H1 (cell line): ENCODE measurements around the gene SLC24A3. TPM values are rescaled to one million over a fixed set of nuclear protein-coding genes. Genes with fewer than 3 reads are reported as not detected.

Experiments used
- polyA plus RNA-seq, 7 experiments: library from polyadenylated mRNA; depleted of rRNA in 3 of 7; stranded (reverse) in 5 of 7; unstranded in 2 of 7; fragments of >200 nt in 5 of 7; fragments of 200-250 nt in 2 of 7; gene quantifications; 1 replicate in 5 of 7; 2 replicates in 1 of 7; 4 replicates in 1 of 7; pipeline versions ENCODE4 v1.2.1 to v1.2.3, GENCODE V29; 2011 to 2013; ENCODE audit warnings: missing spikeins in 2 of 7, mixed read lengths in 2 of 7
- total RNA-seq: library from RNA; stranded (reverse); fragmentation: NEBNext Ultra II Directional; extraction: Animal tissue kit (Norgen Biotek cat#: 25700); gene quantifications from 2 replicates; pipeline ENCODE4 v1.2.1, GENCODE V29; 2021
- TF ChIP-seq, protein P1 (sequence below): fragments of 300-600 bp; sonication (generic); IDR thresholded peaks from 2 replicates; pipeline ENCODE4 v1.7.1; 2012; ENCODE audit warnings: low read length, moderate library complexity, mild to moderate bottlenecking, inconsistent platforms; ENCODE audit not compliant: insufficient replicate concordance

The SLC24A3 gene
- total and polyA plus RNA-seq, 2 of the 8 experiments (the other 6 are each of a cell fraction or from before 2014, with no cell fraction given), result 4.5 to 6.3 TPM

DNA sequence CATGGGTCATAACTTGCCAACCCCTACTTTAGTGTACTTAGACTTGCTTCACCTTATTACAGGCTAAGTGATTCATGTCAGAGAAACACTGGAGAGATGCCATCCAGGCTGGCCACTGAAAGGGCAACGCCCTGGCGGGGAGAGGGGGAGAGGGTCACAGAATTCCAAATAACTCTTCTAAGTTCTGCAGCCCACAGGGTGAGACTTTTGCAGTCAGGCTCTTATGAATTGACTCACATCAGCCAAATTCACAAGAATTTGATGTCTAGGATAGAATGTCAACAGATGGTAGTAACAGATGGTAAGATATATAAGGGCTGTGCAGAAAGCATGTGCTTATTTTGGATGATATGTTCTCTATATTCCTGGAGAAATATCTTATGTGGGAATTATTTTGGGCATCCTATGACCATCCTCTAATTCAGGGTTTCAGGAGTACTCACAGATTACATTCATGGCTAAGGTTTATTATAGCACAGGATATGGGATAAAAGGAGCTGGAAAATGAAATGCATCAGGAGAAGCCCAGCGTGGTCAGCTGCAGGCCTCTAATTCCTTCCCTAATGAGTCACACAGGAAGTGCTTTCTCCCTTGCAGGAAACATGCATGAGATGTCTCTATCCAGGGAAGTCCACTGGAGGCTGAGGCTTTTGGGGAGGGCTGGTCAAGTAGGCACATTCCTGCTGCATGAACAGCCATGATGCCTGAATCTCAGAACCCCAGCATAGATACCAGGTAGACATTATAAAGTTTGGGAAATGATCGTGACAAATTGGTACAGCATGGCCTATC is 486.9 kb downstream of the SLC24A3 start (continued):
- TF ChIP-seq, protein P1, sequence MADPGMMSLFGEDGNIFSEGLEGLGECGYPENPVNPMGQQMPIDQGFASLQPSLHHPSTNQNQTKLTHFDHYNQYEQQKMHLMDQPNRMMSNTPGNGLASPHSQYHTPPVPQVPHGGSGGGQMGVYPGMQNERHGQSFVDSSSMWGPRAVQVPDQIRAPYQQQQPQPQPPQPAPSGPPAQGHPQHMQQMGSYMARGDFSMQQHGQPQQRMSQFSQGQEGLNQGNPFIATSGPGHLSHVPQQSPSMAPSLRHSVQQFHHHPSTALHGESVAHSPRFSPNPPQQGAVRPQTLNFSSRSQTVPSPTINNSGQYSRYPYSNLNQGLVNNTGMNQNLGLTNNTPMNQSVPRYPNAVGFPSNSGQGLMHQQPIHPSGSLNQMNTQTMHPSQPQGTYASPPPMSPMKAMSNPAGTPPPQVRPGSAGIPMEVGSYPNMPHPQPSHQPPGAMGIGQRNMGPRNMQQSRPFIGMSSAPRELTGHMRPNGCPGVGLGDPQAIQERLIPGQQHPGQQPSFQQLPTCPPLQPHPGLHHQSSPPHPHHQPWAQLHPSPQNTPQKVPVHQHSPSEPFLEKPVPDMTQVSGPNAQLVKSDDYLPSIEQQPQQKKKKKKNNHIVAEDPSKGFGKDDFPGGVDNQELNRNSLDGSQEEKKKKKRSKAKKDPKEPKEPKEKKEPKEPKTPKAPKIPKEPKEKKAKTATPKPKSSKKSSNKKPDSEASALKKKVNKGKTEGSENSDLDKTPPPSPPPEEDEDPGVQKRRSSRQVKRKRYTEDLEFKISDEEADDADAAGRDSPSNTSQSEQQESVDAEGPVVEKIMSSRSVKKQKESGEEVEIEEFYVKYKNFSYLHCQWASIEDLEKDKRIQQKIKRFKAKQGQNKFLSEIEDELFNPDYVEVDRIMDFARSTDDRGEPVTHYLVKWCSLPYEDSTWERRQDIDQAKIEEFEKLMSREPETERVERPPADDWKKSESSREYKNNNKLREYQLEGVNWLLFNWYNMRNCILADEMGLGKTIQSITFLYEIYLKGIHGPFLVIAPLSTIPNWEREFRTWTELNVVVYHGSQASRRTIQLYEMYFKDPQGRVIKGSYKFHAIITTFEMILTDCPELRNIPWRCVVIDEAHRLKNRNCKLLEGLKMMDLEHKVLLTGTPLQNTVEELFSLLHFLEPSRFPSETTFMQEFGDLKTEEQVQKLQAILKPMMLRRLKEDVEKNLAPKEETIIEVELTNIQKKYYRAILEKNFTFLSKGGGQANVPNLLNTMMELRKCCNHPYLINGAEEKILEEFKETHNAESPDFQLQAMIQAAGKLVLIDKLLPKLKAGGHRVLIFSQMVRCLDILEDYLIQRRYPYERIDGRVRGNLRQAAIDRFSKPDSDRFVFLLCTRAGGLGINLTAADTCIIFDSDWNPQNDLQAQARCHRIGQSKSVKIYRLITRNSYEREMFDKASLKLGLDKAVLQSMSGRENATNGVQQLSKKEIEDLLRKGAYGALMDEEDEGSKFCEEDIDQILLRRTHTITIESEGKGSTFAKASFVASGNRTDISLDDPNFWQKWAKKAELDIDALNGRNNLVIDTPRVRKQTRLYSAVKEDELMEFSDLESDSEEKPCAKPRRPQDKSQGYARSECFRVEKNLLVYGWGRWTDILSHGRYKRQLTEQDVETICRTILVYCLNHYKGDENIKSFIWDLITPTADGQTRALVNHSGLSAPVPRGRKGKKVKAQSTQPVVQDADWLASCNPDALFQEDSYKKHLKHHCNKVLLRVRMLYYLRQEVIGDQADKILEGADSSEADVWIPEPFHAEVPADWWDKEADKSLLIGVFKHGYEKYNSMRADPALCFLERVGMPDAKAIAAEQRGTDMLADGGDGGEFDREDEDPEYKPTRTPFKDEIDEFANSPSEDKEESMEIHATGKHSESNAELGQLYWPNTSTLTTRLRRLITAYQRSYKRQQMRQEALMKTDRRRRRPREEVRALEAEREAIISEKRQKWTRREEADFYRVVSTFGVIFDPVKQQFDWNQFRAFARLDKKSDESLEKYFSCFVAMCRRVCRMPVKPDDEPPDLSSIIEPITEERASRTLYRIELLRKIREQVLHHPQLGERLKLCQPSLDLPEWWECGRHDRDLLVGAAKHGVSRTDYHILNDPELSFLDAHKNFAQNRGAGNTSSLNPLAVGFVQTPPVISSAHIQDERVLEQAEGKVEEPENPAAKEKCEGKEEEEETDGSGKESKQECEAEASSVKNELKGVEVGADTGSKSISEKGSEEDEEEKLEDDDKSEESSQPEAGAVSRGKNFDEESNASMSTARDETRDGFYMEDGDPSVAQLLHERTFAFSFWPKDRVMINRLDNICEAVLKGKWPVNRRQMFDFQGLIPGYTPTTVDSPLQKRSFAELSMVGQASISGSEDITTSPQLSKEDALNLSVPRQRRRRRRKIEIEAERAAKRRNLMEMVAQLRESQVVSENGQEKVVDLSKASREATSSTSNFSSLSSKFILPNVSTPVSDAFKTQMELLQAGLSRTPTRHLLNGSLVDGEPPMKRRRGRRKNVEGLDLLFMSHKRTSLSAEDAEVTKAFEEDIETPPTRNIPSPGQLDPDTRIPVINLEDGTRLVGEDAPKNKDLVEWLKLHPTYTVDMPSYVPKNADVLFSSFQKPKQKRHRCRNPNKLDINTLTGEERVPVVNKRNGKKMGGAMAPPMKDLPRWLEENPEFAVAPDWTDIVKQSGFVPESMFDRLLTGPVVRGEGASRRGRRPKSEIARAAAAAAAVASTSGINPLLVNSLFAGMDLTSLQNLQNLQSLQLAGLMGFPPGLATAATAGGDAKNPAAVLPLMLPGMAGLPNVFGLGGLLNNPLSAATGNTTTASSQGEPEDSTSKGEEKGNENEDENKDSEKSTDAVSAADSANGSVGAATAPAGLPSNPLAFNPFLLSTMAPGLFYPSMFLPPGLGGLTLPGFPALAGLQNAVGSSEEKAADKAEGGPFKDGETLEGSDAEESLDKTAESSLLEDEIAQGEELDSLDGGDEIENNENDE, result no peak
